ENCODE results near the gene OR11H6.
"Not testable (repeated sequence)": the region's sequence is repeated elsewhere in the genome, so short reads cannot be mapped to it uniquely, and the experiment has no call there.

The OR11H6 gene

GRCh38 chr14:20262642-20263128 lies 39.2 kb downstream of the OR11H6 start:
- DNase-seq (ENCODE audit: low read depth in 1 of 2, low spot score in 1 of 2) = no peak

- DNase-seq (ENCODE audit: low read depth in 1 of 2, low spot score in 1 of 2) = not testable (repeated sequence)
Observed at GRCh38 chr14:20264361-20264760, 40.9 kb downstream of the OR11H6 start.

- DNase-seq (ENCODE audit: low read depth in 1 of 2, low spot score in 1 of 2) = no peak
Observed at GRCh38 chr14:20274062-20274461, 50.6 kb downstream of the OR11H6 start.

Measured in activated T-helper 1 cell treated with anti-CD3 and anti-CD28 coated beads, Interleukin-2, amount 50 U/mL, for 16 hours (primary cell).